Keratinocyte (primary cell): ENCODE data around the gene VPS26C.
"Not testable (repeated sequence)": the region's sequence is repeated elsewhere in the genome, so short reads cannot be mapped to it uniquely, and the experiment has no call there.

Source experiments
- EZH2 ChIP-seq: IDR thresholded peaks from one replicate; pipeline ENCODE4 v1.6.1; 2012; ENCODE audit warnings: inconsistent platforms, mild to moderate bottlenecking, low read length, moderate library complexity
- TF ChIP-seq, protein P1 (sequence below), 3 experiments: IDR thresholded peaks in 1 of 3; conservative IDR thresholded peaks in 1 of 3; optimal IDR thresholded peaks in 1 of 3; 2 replicates in 2 of 3; 3 replicates in 1 of 3; pipeline versions ENCODE3 to v1.5.1; 2011; ENCODE audit warnings: low read length in 3 of 3, mild to moderate bottlenecking in 3 of 3, moderate library complexity in 2 of 3, control low read depth in 1 of 3, inconsistent platforms in 1 of 3; ENCODE audit not compliant: insufficient read depth in 2 of 3; ENCODE audit errors: extremely low read depth in 1 of 3

DNA sequence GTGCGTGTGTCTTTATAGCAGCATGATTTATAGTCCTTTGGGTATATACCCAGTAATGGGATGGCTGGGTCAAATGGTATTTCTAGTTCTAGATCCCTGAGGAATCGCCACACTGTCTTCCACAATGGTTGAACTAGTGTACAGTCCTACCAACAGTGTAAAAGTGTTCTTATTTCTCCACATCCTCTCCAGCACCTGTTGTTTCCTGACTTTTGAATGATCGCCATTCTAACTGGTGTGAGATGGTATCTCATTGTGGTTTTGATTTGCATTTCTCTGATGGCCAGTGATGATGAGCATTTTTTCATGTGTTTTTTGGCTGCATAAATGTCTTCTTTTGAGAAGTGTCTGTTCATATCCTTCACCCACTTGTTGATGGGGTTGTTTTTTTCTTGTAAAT lies 44.9 kb downstream of the VPS26C start:
- TF ChIP-seq, protein P1, sequence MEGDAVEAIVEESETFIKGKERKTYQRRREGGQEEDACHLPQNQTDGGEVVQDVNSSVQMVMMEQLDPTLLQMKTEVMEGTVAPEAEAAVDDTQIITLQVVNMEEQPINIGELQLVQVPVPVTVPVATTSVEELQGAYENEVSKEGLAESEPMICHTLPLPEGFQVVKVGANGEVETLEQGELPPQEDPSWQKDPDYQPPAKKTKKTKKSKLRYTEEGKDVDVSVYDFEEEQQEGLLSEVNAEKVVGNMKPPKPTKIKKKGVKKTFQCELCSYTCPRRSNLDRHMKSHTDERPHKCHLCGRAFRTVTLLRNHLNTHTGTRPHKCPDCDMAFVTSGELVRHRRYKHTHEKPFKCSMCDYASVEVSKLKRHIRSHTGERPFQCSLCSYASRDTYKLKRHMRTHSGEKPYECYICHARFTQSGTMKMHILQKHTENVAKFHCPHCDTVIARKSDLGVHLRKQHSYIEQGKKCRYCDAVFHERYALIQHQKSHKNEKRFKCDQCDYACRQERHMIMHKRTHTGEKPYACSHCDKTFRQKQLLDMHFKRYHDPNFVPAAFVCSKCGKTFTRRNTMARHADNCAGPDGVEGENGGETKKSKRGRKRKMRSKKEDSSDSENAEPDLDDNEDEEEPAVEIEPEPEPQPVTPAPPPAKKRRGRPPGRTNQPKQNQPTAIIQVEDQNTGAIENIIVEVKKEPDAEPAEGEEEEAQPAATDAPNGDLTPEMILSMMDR (optimal IDR thresholded peaks at IDR 0.05 in 1 of 3, IDR thresholded peaks at IDR 0.05 in 1 of 3, conservative IDR thresholded peaks at IDR 0.05 in 1 of 3; ENCODE audit: extremely low read depth in 1 of 3, insufficient read depth in 2 of 3, low read length in 3 of 3) = not testable (repeated sequence)
- not testable (repeated sequence) for TF ChIP-seq EZH2
